GM13976 (cell line): Measurements from ENCODE around the gene CHRNA7.

ENCODE experiments used
- DNase-seq: peaks from one replicate; pipeline ENCODE4 v3.0.0; 2012; ENCODE audit warnings: low spot score
- CTCF ChIP-seq: IDR thresholded peaks from 2 replicates; pipeline ENCODE4 v1.5.1; 2012; ENCODE audit warnings: borderline replicate concordance, mild to moderate bottlenecking; ENCODE audit not compliant: insufficient read depth; ENCODE audit errors: extremely low read depth, missing control alignments, control extremely low read depth
- in situ Hi-C: fragments of 300-500 bp; cut with MboI; formaldehyde crosslinking; loops from one replicate; pipeline ENCODE4 v1.12.0; 2022; ENCODE audit warnings: low sequenced_read_pairs, mixed read lengths, inconsistent platforms; ENCODE audit not compliant: unreplicated experiment

CHRNA7 gene

GRCh38 chr15:32124726-32125125, 94.4 kb downstream of the CHRNA7 start:
- in situ Hi-C loops = no loop called here
- DNase-seq = no peak
- TF ChIP-seq CTCF = no peak

GRCh38 chr15:32125595-32125994, 95.3 kb downstream of the CHRNA7 start:
- no peak for DNase-seq
- in situ Hi-C loops = no loop called here
- no peak for TF ChIP-seq CTCF

- in situ Hi-C loops = no loop called here
- DNase-seq = no peak
- TF ChIP-seq CTCF = no peak
Measured at GRCh38 chr15:32129815-32130214, 99.5 kb downstream of the CHRNA7 start.

- TF ChIP-seq CTCF = no peak
- DNase-seq = no peak
- in situ Hi-C loops = no loop called here
Measured at GRCh38 chr15:32130823-32131222, 100.5 kb downstream of the CHRNA7 start.

GRCh38 chr15:32131803-32132202, 101.5 kb downstream of the CHRNA7 start:
- no peak for DNase-seq
- no peak for TF ChIP-seq CTCF
- in situ Hi-C loops = no loop called here

GRCh38 chr15:32132859-32133258, 102.5 kb downstream of the CHRNA7 start:
- in situ Hi-C loops = no loop called here
- DNase-seq = no peak
- TF ChIP-seq CTCF = no peak

GRCh38 chr15:32134842-32135241, 104.5 kb downstream of the CHRNA7 start:
- TF ChIP-seq CTCF = no peak
- in situ Hi-C loops = no loop called here
- no peak for DNase-seq
